Peyer's patch (tissue), 4 donors: ENCODE data around the gene IARS2. TPM values are rescaled to one million over a fixed set of nuclear protein-coding genes. Genes with fewer than 3 reads are reported as not detected.
"Not testable (repeated sequence)": the region's sequence is repeated elsewhere in the genome, so short reads cannot be mapped to it uniquely, and the experiment has no call there.

Experiments used
- DNase-seq, 3 donors: peaks; one replicate each; pipeline ENCODE4 v3.0.0-alpha.2; 2017 to 2019
- H3K27ac ChIP-seq, 4 donors: fragments of 200-600 bp; sonication (generic); one replicate each; pipeline ENCODE4 v1.5.1; 2016 to 2019
- H3K27me3 ChIP-seq, 2 donors: fragments of 200-600 bp; sonication (generic); one replicate each; pipeline ENCODE4 v1.5.1; 2019
- H3K36me3 ChIP-seq, 3 donors: fragments of 200-600 bp; sonication (generic); one replicate each; pipeline ENCODE4 v1.5.1; 2016 to 2019
- H3K4me1 ChIP-seq, 4 donors: fragments of 200-600 bp; sonication (generic); one replicate each; pipeline ENCODE4 v1.5.1; 2016 to 2019
- H3K4me3 ChIP-seq, 4 donors: fragments of 200-600 bp; sonication (generic); 1 replicate in 3 of 4; 2 replicates in 1 of 4; pipeline ENCODE4 v1.5.1; 2016 to 2019; ENCODE audit warnings: mild to moderate bottlenecking in 1 of 4
- H3K9me3 ChIP-seq, 4 donors: fragments of 200-600 bp; sonication (generic); one replicate each; pipeline ENCODE4 v1.5.1; 2016 to 2019; ENCODE audit warnings: mild to moderate bottlenecking in 1 of 4
- POLR2A ChIP-seq, 2 donors: fragments of 450-650 bp; IDR thresholded peaks; one replicate each; pipeline ENCODE4 v1.5.1; 2017; ENCODE audit warnings: antibody characterized with exemption in 2 of 2, mild to moderate bottlenecking in 2 of 2, moderate library complexity in 2 of 2
- total RNA-seq, 4 donors: library from RNA; depleted of rRNA; stranded (reverse); fragments of >200 nt; gene quantifications; one replicate each; pipeline ENCODE4 v1.1.0, GENCODE V29; 2016
- TF ChIP-seq, protein P1 (sequence below), 6 experiments: fragments of 450-650 bp in 4 of 6; fragments of 200-600 bp in 2 of 6; sonication (generic) in 1 of 6; IDR thresholded peaks; one replicate each; pipeline ENCODE4 v1.5.1; 2017 to 2019; ENCODE audit warnings: antibody characterized with exemption in 6 of 6, mild to moderate bottlenecking in 3 of 6, moderate library complexity in 1 of 6

Gene IARS2
- total RNA-seq, 4 donors from 2014 or later = 42.1 to 59.1 (median 52.4) TPM

GRCh38 chr1:220159041-220159440 lies 65.1 kb downstream of the IARS2 start:
- TF ChIP-seq, protein P1, sequence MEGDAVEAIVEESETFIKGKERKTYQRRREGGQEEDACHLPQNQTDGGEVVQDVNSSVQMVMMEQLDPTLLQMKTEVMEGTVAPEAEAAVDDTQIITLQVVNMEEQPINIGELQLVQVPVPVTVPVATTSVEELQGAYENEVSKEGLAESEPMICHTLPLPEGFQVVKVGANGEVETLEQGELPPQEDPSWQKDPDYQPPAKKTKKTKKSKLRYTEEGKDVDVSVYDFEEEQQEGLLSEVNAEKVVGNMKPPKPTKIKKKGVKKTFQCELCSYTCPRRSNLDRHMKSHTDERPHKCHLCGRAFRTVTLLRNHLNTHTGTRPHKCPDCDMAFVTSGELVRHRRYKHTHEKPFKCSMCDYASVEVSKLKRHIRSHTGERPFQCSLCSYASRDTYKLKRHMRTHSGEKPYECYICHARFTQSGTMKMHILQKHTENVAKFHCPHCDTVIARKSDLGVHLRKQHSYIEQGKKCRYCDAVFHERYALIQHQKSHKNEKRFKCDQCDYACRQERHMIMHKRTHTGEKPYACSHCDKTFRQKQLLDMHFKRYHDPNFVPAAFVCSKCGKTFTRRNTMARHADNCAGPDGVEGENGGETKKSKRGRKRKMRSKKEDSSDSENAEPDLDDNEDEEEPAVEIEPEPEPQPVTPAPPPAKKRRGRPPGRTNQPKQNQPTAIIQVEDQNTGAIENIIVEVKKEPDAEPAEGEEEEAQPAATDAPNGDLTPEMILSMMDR (IDR thresholded peaks at IDR 0.05) = no peak
- TF ChIP-seq POLR2A (IDR thresholded peaks at IDR 0.05) = no peak
- Histone ChIP-seq H3K9me3 (no peaks in the 10 kb centered on the region), H3K4me3 (no peak overlapping the region), H3K27ac (peak overlapping the region in 2 of 4 donors; percentile 49 to 58), H3K4me1 (peaks cover 0 to 11% (median 6%) of the 10 kb centered on the region in 4 donors), H3K27me3 (no peaks in the 10 kb centered on the region), H3K36me3 (peaks cover 0 to 30% (median 0%) of the 10 kb centered on the region in 3 donors)
- no peak for DNase-seq

DNA sequence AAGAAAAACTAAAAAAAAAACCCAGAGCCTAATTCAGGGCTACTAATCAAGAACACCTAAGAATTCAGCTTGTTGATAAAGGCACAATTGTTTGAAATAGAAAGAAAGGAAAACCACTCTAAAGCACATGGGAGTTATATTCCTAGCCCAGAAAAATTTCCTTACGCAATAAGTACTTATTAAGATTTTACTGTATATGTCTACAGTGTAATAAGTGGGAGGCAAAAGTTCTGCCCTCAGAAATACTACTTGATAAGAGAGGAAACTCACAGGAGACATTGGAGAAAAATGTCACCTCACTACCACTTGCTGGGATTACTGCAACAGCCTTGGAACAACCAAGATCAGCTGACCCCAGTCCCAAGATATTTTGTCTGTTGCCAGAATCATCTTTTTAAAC lies 66.1 kb downstream of the IARS2 start:
- peaks cover 0 to 24% (median 0%) of the 10 kb centered on the region in 3 donors for H3K36me3 ChIP-seq
- no peaks in the 10 kb centered on the region for H3K27me3 ChIP-seq
- H3K27ac ChIP-seq = peak overlapping the region in 1 of 4 donors; percentile 2
- H3K4me3 ChIP-seq = no peak overlapping the region
- TF ChIP-seq, protein P1 (IDR thresholded peaks at IDR 0.05) = no peak
- no peak for TF ChIP-seq POLR2A (IDR thresholded peaks at IDR 0.05)
- H3K9me3 ChIP-seq = no peaks in the 10 kb centered on the region
- peaks cover 0 to 11% (median 6%) of the 10 kb centered on the region in 4 donors for H3K4me1 ChIP-seq
- no peak for DNase-seq

GRCh38 chr1:220164116-220164515 lies 70.2 kb downstream of the IARS2 start:
- H3K4me1 ChIP-seq = peaks cover 0 to 6% (median 2%) of the 10 kb centered on the region in 4 donors
- H3K27me3 ChIP-seq = no peaks in the 10 kb centered on the region
- H3K9me3 ChIP-seq = no peaks in the 10 kb centered on the region
- TF ChIP-seq, protein P1 (IDR thresholded peaks at IDR 0.05) = no peak
- TF ChIP-seq POLR2A (IDR thresholded peaks at IDR 0.05) = no peak
- H3K4me3 ChIP-seq = no peak overlapping the region
- H3K36me3 ChIP-seq = peaks cover 0 to 27% (median 0%) of the 10 kb centered on the region in 3 donors
- H3K27ac ChIP-seq = no peak overlapping the region
- no peak for DNase-seq

GRCh38 chr1:220164517-220164916 lies 70.6 kb downstream of the IARS2 start:
- DNase-seq = no peak
- Histone ChIP-seq H3K4me1 (peaks cover 0 to 6% (median 2%) of the 10 kb centered on the region in 4 donors), H3K27me3 (no peaks in the 10 kb centered on the region), H3K27ac (no peak overlapping the region), H3K9me3 (no peaks in the 10 kb centered on the region), H3K4me3 (no peak overlapping the region), H3K36me3 (peaks cover 0 to 31% (median 0%) of the 10 kb centered on the region in 3 donors)
- no peak for TF ChIP-seq POLR2A (IDR thresholded peaks at IDR 0.05)
- TF ChIP-seq, protein P1 (IDR thresholded peaks at IDR 0.05) = no peak

DNA sequence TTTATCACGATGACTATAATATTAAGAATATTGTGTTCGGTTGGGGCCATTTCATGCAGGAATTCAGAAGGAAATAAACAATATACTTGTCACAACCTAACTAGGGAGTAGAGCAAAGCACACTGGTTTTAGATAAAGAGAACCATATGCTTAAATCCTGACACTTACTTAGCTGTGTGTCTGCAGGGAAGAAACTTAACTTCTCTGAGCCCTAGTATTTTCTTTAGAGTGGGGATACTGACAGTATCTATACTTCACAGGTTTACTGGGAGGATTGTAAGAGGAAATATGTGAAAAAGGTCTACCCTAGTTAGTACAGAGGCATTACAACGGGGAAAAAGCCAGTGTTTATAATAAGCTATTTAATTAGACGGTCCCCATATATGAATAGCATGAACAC lies 72.9 kb downstream of the IARS2 start:
- peaks cover 0 to 53% (median 0%) of the 10 kb centered on the region in 3 donors for H3K36me3 ChIP-seq
- no peak for DNase-seq
- no peak overlapping the region for H3K4me3 ChIP-seq
- no peak overlapping the region for H3K27ac ChIP-seq
- no peaks in the 10 kb centered on the region for H3K27me3 ChIP-seq
- H3K9me3 ChIP-seq = no peaks in the 10 kb centered on the region
- no peaks in the 10 kb centered on the region for H3K4me1 ChIP-seq
- TF ChIP-seq POLR2A (IDR thresholded peaks at IDR 0.05) = no peak
- TF ChIP-seq, protein P1 (IDR thresholded peaks at IDR 0.05) = no peak

DNA sequence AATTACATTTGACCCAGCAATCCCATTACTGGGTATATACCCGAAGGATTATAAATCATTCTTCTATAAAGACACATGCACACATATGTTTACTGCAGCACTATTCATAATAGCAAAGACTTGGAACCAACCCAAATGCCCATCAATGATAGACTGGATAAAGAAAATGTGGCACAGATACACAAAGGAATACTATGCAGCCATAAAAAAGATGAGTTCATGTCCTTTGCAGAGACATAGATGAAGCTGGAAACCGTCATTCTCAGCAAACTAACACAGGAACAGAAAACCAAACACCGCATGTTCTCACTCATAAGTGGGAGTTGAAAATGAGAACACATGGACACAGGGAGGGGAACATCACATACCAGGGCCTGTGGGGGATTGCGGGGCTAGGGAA lies 76.0 kb downstream of the IARS2 start:
- H3K4me3 ChIP-seq, H3K9me3 ChIP-seq: not testable (repeated sequence)
- peaks cover 0 to 71% (median 0%) of the 10 kb centered on the region in 3 donors for H3K36me3 ChIP-seq

More for the DNA sequence above, 76.0 kb downstream of the IARS2 start:
- H3K27ac ChIP-seq, DNase-seq, H3K4me1 ChIP-seq, H3K27me3 ChIP-seq: not testable (repeated sequence)
